Esophagus muscularis mucosa (tissue), 4 donors: ENCODE measurements around the gene PPP1R37. TPM values are rescaled to one million over a fixed set of nuclear protein-coding genes. Genes with fewer than 3 reads are reported as not detected.

Experiments used
- DNase-seq: peaks from one replicate; pipeline ENCODE4 v3.0.0-alpha.2; 2017; ENCODE audit errors: extremely low spot score
- H3K27ac ChIP-seq, 4 donors: fragments of 200-600 bp; sonication (generic); replicated peaks in 1 of 4; 1 replicate in 3 of 4; 2 replicates in 1 of 4; pipeline ENCODE4 v1.5.1; 2016 to 2019; ENCODE audit warnings: mild to moderate bottlenecking in 1 of 4
- H3K27me3 ChIP-seq, 4 donors: fragments of 200-600 bp; sonication (generic); one replicate each; pipeline versions ENCODE4 v1.5.1 to v1.6.0; 2016 to 2019
- H3K36me3 ChIP-seq, 4 donors: fragments of 200-600 bp; sonication (generic); one replicate each; pipeline ENCODE4 v1.5.1; 2016 to 2019
- H3K4me1 ChIP-seq, 4 donors: fragments of 200-600 bp; sonication (generic); one replicate each; pipeline ENCODE4 v1.5.1; 2016 to 2019
- H3K4me3 ChIP-seq, 4 donors: fragments of 200-600 bp; sonication (generic); 1 replicate in 2 of 4; 2 replicates in 2 of 4; pipeline ENCODE4 v1.5.1; 2016 to 2019; ENCODE audit warnings: mild to moderate bottlenecking in 4 of 4, moderate library complexity in 1 of 4
- H3K9me3 ChIP-seq, 4 donors: fragments of 200-600 bp; sonication (generic); 1 replicate in 3 of 4; 2 replicates in 1 of 4; pipeline ENCODE4 v1.5.1; 2016 to 2019
- CTCF ChIP-seq, 3 experiments: fragments of 200-600 bp in 2 of 3; fragments of 450-650 bp in 1 of 3; sonication (generic) in 2 of 3; IDR thresholded peaks; one replicate each; pipeline ENCODE4 v1.5.1; 2017 to 2019; ENCODE audit warnings: antibody characterized with exemption in 3 of 3, mild to moderate bottlenecking in 2 of 3, moderate library complexity in 1 of 3
- EP300 ChIP-seq: sonication (generic); formaldehyde crosslinking; IDR thresholded peaks from one replicate; pipeline ENCODE4 v1.6.1; 2017; ENCODE audit warnings: antibody characterized with exemption
- POLR2A ChIP-seq: fragments of 450-650 bp; IDR thresholded peaks from one replicate; pipeline ENCODE4 v1.6.1; 2017; ENCODE audit warnings: antibody characterized with exemption, moderate library complexity, mild to moderate bottlenecking, low read depth
- POLR2AphosphoS5 ChIP-seq, 2 donors: sonication (generic); formaldehyde crosslinking; IDR thresholded peaks; one replicate each; pipeline ENCODE4 v1.6.1; 2017; ENCODE audit warnings: antibody characterized with exemption in 2 of 2
- WGBS: methylation state at CpG from one replicate; pipeline ENCODE4 v1.1.5; 2018; 5-methylcytosine and 5-hydroxymethylcytosine counted together
- intact Hi-C: fragments of 100-400 bp; cut with DNase I; formaldehyde crosslinking; loops from one replicate; pipeline ENCODE4 v1.15.1; 2023
- total RNA-seq, 4 donors: library from RNA; depleted of rRNA; stranded (reverse); fragments of >200 nt; gene quantifications; one replicate each; pipeline versions ENCODE4 v1.1.0 to v1.2.1, GENCODE V29; 2016

PPP1R37 gene
- total RNA-seq, 4 donors from 2014 or later: 21.0 to 46.7 (median 28.3) TPM

- no peak overlapping the region for H3K27ac ChIP-seq
- H3K4me3 ChIP-seq: no peak overlapping the region
- TF ChIP-seq EP300 (no peak), CTCF (IDR thresholded peaks at IDR 0.05) (no peak), POLR2A (no peak), POLR2AphosphoS5 (IDR thresholded peaks at IDR 0.05) (no peak)
- H3K27me3 ChIP-seq: no peaks in the 10 kb centered on the region
- DNase-seq: no peak
- WGBS: 85% methylated on average over 7 of the region's 11 CpGs
- no peaks in the 10 kb centered on the region for H3K9me3 ChIP-seq
- H3K4me1 ChIP-seq: peaks cover 0 to 22% (median 13%) of the 10 kb centered on the region in 4 donors
- intact Hi-C loops: no loop called here
- no peaks in the 10 kb centered on the region for H3K36me3 ChIP-seq
Observed at GRCh38 chr19:45121827-45122345, 28.9 kb downstream of the PPP1R37 start.

- intact Hi-C loops: no loop called here
- DNase-seq: no peak
- TF ChIP-seq POLR2AphosphoS5 (IDR thresholded peaks at IDR 0.05): no peak
- TF ChIP-seq EP300: no peak
- no peak for TF ChIP-seq CTCF (IDR thresholded peaks at IDR 0.05)
- TF ChIP-seq POLR2A: no peak
- WGBS: 76% methylated on average over 6 of the region's 6 CpGs
- H3K4me1 ChIP-seq: peaks cover 0 to 13% (median 9%) of the 10 kb centered on the region in 4 donors
- H3K9me3 ChIP-seq: no peaks in the 10 kb centered on the region
- no peak overlapping the region for H3K4me3 ChIP-seq
- no peaks in the 10 kb centered on the region for H3K27me3 ChIP-seq
- H3K27ac ChIP-seq: no peak overlapping the region
- no peaks in the 10 kb centered on the region for H3K36me3 ChIP-seq
Observed at GRCh38 chr19:45122832-45123231, 29.9 kb downstream of the PPP1R37 start.

DNA sequence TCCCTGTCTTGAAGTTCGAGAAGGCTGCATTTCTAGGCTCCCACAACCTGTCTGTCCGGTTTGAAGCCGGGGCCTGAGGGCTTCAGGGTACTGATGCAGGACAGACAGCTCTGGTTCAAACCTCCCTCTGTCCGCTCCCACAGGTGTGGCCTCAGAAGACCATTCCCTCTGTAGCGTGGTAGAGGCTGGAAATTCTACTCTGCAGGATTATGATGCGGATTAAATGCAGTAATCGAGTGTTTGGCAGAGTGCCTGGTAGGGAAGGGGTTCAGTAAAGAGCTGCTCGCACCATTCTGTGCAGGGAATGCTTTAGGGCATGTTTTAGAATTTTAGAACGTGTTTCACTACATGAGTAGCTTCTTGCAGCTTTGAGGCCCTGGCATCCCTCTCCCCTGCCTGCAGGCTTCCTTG, 30.5 kb downstream of the PPP1R37 start:
- DNase-seq: no peak
- intact Hi-C loops: no loop called here
- 62% methylated on average over 9 of the region's 9 CpGs for WGBS

DNA sequence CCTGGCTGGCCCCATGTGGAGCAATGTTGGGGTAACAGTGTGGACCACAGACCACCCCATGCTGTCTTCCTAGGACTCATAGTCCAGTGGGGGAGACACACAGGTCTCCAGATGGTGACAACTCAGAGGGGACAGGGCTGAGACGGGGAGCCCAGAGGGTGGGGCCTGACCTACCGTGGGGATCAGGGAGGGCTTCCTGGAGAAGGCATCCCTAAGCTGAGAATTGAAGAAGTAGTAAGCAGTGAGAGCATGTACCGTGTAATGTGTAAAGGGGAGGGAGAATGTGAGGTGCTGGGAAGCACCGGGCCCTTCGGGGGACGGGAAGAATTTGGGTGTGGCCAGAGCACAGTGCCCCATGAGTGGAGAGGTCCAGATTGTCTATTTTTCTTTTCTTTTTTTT, 31.0 kb downstream of the PPP1R37 start:
- H3K27ac ChIP-seq: no peak overlapping the region
- H3K9me3 ChIP-seq: no peaks in the 10 kb centered on the region
- no peaks in the 10 kb centered on the region for H3K27me3 ChIP-seq
- no peak overlapping the region for H3K4me3 ChIP-seq
- no peak for TF ChIP-seq POLR2A
- TF ChIP-seq POLR2AphosphoS5 (IDR thresholded peaks at IDR 0.05): no peak
- no peak for TF ChIP-seq EP300
- TF ChIP-seq CTCF (IDR thresholded peaks at IDR 0.05): no peak
- 96% methylated on average over 6 of the region's 6 CpGs for WGBS
- intact Hi-C loops: no loop called here
- no peak for DNase-seq
- H3K4me1 ChIP-seq: peaks cover 0 to 10% (median 4%) of the 10 kb centered on the region in 4 donors
- peaks cover 0 to 7% (median 0%) of the 10 kb centered on the region in 4 donors for H3K36me3 ChIP-seq

More for the DNA sequence above, 30.5 kb downstream of the PPP1R37 start:
- peaks cover 0 to 2% (median 0%) of the 10 kb centered on the region in 4 donors for H3K36me3 ChIP-seq
- TF ChIP-seq CTCF (IDR thresholded peaks at IDR 0.05): no peak
- TF ChIP-seq EP300: no peak
- TF ChIP-seq POLR2AphosphoS5 (IDR thresholded peaks at IDR 0.05): no peak
- TF ChIP-seq POLR2A: no peak
- no peaks in the 10 kb centered on the region for H3K9me3 ChIP-seq
- peaks cover 0 to 10% (median 7%) of the 10 kb centered on the region in 4 donors for H3K4me1 ChIP-seq
- no peak overlapping the region for H3K4me3 ChIP-seq
- H3K27ac ChIP-seq: no peak overlapping the region
- no peaks in the 10 kb centered on the region for H3K27me3 ChIP-seq

DNA sequence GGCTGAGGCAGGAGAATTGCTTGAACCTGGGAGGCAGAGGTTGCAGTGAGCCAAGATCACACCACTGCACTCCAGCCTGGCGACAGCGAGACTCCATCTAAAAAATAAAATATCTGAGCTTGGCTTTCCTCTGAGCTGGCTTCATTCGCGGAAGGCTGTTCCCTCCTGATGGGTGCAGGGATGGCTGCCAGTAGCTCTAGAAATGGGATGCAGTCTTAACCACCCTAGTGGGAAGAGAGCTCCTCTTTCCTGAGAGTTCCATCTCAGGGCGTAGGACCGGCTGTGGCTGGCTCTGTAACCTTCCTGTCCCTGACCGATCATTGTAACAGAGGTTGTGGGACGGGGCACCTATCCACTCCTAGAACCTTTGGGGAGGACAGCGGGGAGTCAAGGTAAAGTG, 32.4 kb downstream of the PPP1R37 start:
- H3K9me3 ChIP-seq: no peaks in the 10 kb centered on the region
- WGBS: 89% methylated on average over 2 of the region's 9 CpGs
- no peak for TF ChIP-seq CTCF (IDR thresholded peaks at IDR 0.05)
- TF ChIP-seq EP300: no peak
- TF ChIP-seq POLR2A: no peak
- no peak for TF ChIP-seq POLR2AphosphoS5 (IDR thresholded peaks at IDR 0.05)
- no peak overlapping the region for H3K27ac ChIP-seq
- peaks cover 0 to 8% (median 0%) of the 10 kb centered on the region in 4 donors for H3K36me3 ChIP-seq
- intact Hi-C loops: no loop called here
- DNase-seq: no peak
- peaks cover 0 to 14% (median 4%) of the 10 kb centered on the region in 4 donors for H3K4me1 ChIP-seq
- H3K4me3 ChIP-seq: no peak overlapping the region
- no peaks in the 10 kb centered on the region for H3K27me3 ChIP-seq
